Posterior vena cava (tissue), 2 donors: ENCODE measurements around the gene TUBGCP4. TPM values are rescaled to one million over a fixed set of nuclear protein-coding genes. Genes with fewer than 3 reads are reported as not detected.

ENCODE experiments used
- DNase-seq: peaks from one replicate; pipeline ENCODE4 v3.0.0-alpha.2; 2020; ENCODE audit warnings: low spot score
- intact Hi-C, 2 donors: fragments of 100-400 bp; cut with DNase I; formaldehyde crosslinking; loops; one replicate each; pipeline versions ENCODE4 v1.14.1 to v1.14.2; 2022 to 2023
- total RNA-seq, 2 donors: library from RNA; stranded (reverse); fragmentation: NEBNext Ultra II Directional; extraction: Animal tissue kit (Norgen Biotek cat#: 25700); gene quantifications; one replicate each; pipeline ENCODE4 v1.2.1, GENCODE V29; 2021
- donor health status: DM: yes; HTN: yes; CAD: no.
- donor health status: DM: yes; HTN: yes; CAD: no.

The TUBGCP4 gene
- total RNA-seq, 2 donors from 2014 or later: 11.9 to 12.4 TPM

GRCh38 chr15:43446344-43446743 lies 75.4 kb downstream of the TUBGCP4 start:
- intact Hi-C loops: no loop called here

DNA sequence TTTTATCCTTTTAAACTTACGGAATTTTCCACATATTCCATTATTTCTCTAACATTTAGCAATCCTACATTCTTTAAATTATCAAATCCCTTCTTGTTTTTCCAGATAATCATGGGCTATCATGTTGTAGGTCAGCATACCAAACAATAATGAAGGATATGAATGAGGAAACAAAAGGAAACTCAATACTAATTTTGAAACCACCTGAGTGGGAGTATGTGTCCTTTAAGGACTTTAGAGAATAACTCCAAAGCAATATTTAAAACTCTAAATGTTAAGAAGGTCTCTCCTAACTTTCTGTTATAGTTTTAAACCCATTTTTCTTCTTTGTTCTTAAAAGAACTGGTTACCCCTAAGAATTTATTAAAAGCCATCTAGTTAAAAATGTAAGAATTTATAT lies 79.1 kb downstream of the TUBGCP4 start:
- no peak for DNase-seq
- intact Hi-C loops: no loop called here

More at GRCh38 chr15:43446344-43446743, 75.4 kb downstream of the TUBGCP4 start:
- DNase-seq: no peak

Other genes starting within 250 kb of the TUBGCP4 start
- gene TMEM62, start 237.5 kb upstream of the TUBGCP4 start, total RNA-seq: 10 to 100 TPM; 16.0 to 17.3 TPM
- gene CCNDBP1, start 185.7 kb upstream of the TUBGCP4 start, total RNA-seq: 10 to 100 TPM; 49.6 to 52.6 TPM
- under 1 TPM; 0.43 to 0.65 TPM for gene EPB42, start 150.1 kb upstream of the TUBGCP4 start, total RNA-seq
- 1 to 10 TPM in 1 of 2 donors, under 1 TPM in 1; 0.56 to 1.0 TPM for gene TGM5, start 104.2 kb upstream of the TUBGCP4 start, total RNA-seq
- not detected for gene TGM7, start 68.8 kb upstream of the TUBGCP4 start, total RNA-seq
- 1 to 10 TPM; 5.5 to 7.4 TPM for gene LCMT2, start 40.5 kb upstream of the TUBGCP4 start, total RNA-seq
- 10 to 100 TPM; 17.1 to 17.9 TPM for gene ZSCAN29, start 58 bp upstream of the TUBGCP4 start, total RNA-seq
- gene TP53BP1, start 122.1 kb downstream of the TUBGCP4 start, total RNA-seq: 10 to 100 TPM; 30.5 to 35.7 TPM
- 10 to 100 TPM; 66.8 to 67.7 TPM for gene MAP1A, start 146.5 kb downstream of the TUBGCP4 start, total RNA-seq
- 10 to 100 TPM; 22.7 to 31.5 TPM for gene PPIP5K1, start 219.1 kb downstream of the TUBGCP4 start, total RNA-seq
- not detected for gene CKMT1B, start 222.9 kb downstream of the TUBGCP4 start, total RNA-seq
- under 1 TPM; 0.19 to 0.56 TPM for gene STRC, start 247.7 kb downstream of the TUBGCP4 start, total RNA-seq